Keratinocyte (primary cell): Measurements from ENCODE around the gene TSFM. TPM values are rescaled to one million over a fixed set of nuclear protein-coding genes. Genes with fewer than 3 reads are reported as not detected.

Source experiments
- DNase-seq: peaks from one replicate; pipeline ENCODE4 v3.0.0-alpha.2; 2011; ENCODE audit warnings: low read depth, missing footprints, low spot score
- FAIRE-seq: peaks from 2 replicates; lab custom pipeline; 2011; peaks lifted over from hg19 to GRCh38; lab: Jason Lieb, UNC
- H2AFZ ChIP-seq: 2 replicates; pipeline ENCODE4 v1.6.0; 2012; ENCODE audit warnings: low read length, control low read depth, inconsistent platforms; ENCODE audit not compliant: control insufficient read depth
- H3K27ac ChIP-seq: 2 replicates; pipeline ENCODE4 v1.5.1; 2011; ENCODE audit warnings: low read length; ENCODE audit not compliant: control insufficient read depth, insufficient read depth
- H3K27me3 ChIP-seq: 3 replicates; pipeline ENCODE4 v1.6.0; 2011; ENCODE audit warnings: low read length; ENCODE audit not compliant: control insufficient read depth, insufficient read depth; ENCODE audit errors: extremely low read depth
- H3K36me3 ChIP-seq, 2 experiments: 2 replicates in 1 of 2; 3 replicates in 1 of 2; pipeline ENCODE4 v1.5.1; 2011; ENCODE audit warnings: low read length in 2 of 2, mild to moderate bottlenecking in 1 of 2; ENCODE audit not compliant: control insufficient read depth in 2 of 2, insufficient read depth in 2 of 2; ENCODE audit errors: extremely low read depth in 1 of 2
- H3K4me1 ChIP-seq: 3 replicates; pipeline ENCODE4 v1.5.1; 2011; ENCODE audit warnings: low read length; ENCODE audit not compliant: control insufficient read depth, insufficient read depth; ENCODE audit errors: extremely low read depth
- H3K4me2 ChIP-seq: 3 replicates; pipeline ENCODE4 v1.6.0; 2011; ENCODE audit warnings: low read depth, low read length; ENCODE audit not compliant: control insufficient read depth, insufficient read depth; ENCODE audit errors: extremely low read depth
- H3K4me3 ChIP-seq, 3 experiments: fragments of 200-600 bp in 1 of 3; sonication (generic) in 1 of 3; 2 replicates in 2 of 3; 3 replicates in 1 of 3; pipeline ENCODE4 v1.5.1; 2011 to 2016; ENCODE audit warnings: low read length in 3 of 3, mild to moderate bottlenecking in 3 of 3, control low read depth in 2 of 3, inconsistent platforms in 1 of 3, low read depth in 1 of 3, mixed read lengths in 1 of 3, mixed run types in 1 of 3, moderate library complexity in 1 of 3; ENCODE audit not compliant: control insufficient read depth in 2 of 3, insufficient read depth in 2 of 3; ENCODE audit errors: extremely low read depth in 1 of 3
- H3K79me2 ChIP-seq: 2 replicates; pipeline ENCODE4 v1.6.0; 2012; ENCODE audit warnings: low read length; ENCODE audit not compliant: control insufficient read depth, insufficient read depth
- H3K9ac ChIP-seq: 3 replicates; pipeline ENCODE4 v1.6.0; 2011; ENCODE audit warnings: low read length; ENCODE audit not compliant: control insufficient read depth, insufficient read depth; ENCODE audit errors: extremely low read depth
- H3K9me1 ChIP-seq: 3 replicates; pipeline ENCODE4 v1.6.0; 2011; ENCODE audit warnings: low read length; ENCODE audit not compliant: control insufficient read depth, insufficient read depth; ENCODE audit errors: extremely low read depth
- H3K9me3 ChIP-seq: 2 replicates; pipeline ENCODE4 v1.5.1; 2012; ENCODE audit warnings: low read depth, low read length; ENCODE audit not compliant: control insufficient read depth
- H4K20me1 ChIP-seq: 3 replicates; pipeline ENCODE4 v1.6.0; 2011; ENCODE audit warnings: low read length; ENCODE audit not compliant: control insufficient read depth, insufficient read depth; ENCODE audit errors: extremely low read depth
- CTCF ChIP-seq, 3 experiments: IDR thresholded peaks in 1 of 3; conservative IDR thresholded peaks in 1 of 3; optimal IDR thresholded peaks in 1 of 3; 2 replicates in 2 of 3; 3 replicates in 1 of 3; pipeline versions ENCODE3 to v1.5.1; 2011; ENCODE audit warnings: low read length in 3 of 3, mild to moderate bottlenecking in 3 of 3, moderate library complexity in 2 of 3, control low read depth in 1 of 3, inconsistent platforms in 1 of 3; ENCODE audit not compliant: insufficient read depth in 2 of 3; ENCODE audit errors: extremely low read depth in 1 of 3
- EZH2 ChIP-seq: IDR thresholded peaks from one replicate; pipeline ENCODE4 v1.6.1; 2012; ENCODE audit warnings: inconsistent platforms, mild to moderate bottlenecking, low read length, moderate library complexity
- dilution Hi-C: fragments of 300-500 bp; cut with MboI; formaldehyde crosslinking; loops from one replicate; pipeline ENCODE4 v1.7.0; 2020; ENCODE audit warnings: low sequenced_read_pairs; ENCODE audit not compliant: extremely low pct_ligation_motif_present
- polyA plus RNA-seq, 5 experiments: library from polyadenylated mRNA; depleted of rRNA in 3 of 5; stranded (reverse) in 3 of 5; stranded (forward) in 1 of 5; unstranded in 1 of 5; fragments of >200 nt; gene quantifications; 1 replicate in 1 of 5; 2 replicates in 3 of 5; 3 replicates in 1 of 5; pipeline versions ENCODE4 v1.2.1 to v1.2.3, GENCODE V29; 2011 to 2012; ENCODE audit warnings: missing spikeins in 2 of 5, low read depth in 1 of 5, low replicate concordance in 1 of 5

The TSFM gene
- polyA plus RNA-seq, 1 donor (not counting 4 experiments of a cell fraction or from before 2014, with no cell fraction given) = 30.5 TPM

- Histone ChIP-seq H3K4me3 (no peak overlapping the region), H3K4me2 (no peak overlapping the region), H3K36me3 (peaks cover 25 to 37% of the 10 kb centered on the region in 2 experiments), H4K20me1 (peaks cover 7% of the 10 kb centered on the region), H3K27me3 (no peaks in the 10 kb centered on the region), H3K79me2 (peaks cover 4% of the 10 kb centered on the region), H3K9me1 (no peaks in the 10 kb centered on the region), H3K9ac (no peak overlapping the region), H3K27ac (no peak overlapping the region), H3K4me1 (peaks cover 29% of the 10 kb centered on the region), H3K9me3 (no peaks in the 10 kb centered on the region), H2AFZ (no peak overlapping the region)
- FAIRE-seq (no peak), DNase-seq (no peak)
- TF ChIP-seq EZH2 (no peak), CTCF (optimal IDR thresholded peaks at IDR 0.05 in 1 of 3, IDR thresholded peaks at IDR 0.05 in 1 of 3, conservative IDR thresholded peaks at IDR 0.05 in 1 of 3; ENCODE audit: extremely low read depth in 1 of 3, insufficient read depth in 2 of 3, low read length in 3 of 3) (no peak)
- dilution Hi-C loops = no loop called here
Measured at GRCh38 chr12:57757771-57758170, 24.8 kb upstream of the TSFM start.

GRCh38 chr12:57758552-57759359 is 23.8 kb upstream of the TSFM start:
- no peak overlapping the region for H3K4me2 ChIP-seq
- DNase-seq (no peak), FAIRE-seq (no peak)
- H3K4me1 ChIP-seq = peaks cover 29% of the 10 kb centered on the region
- H3K9me1 ChIP-seq = no peaks in the 10 kb centered on the region
- H3K9me3 ChIP-seq = no peaks in the 10 kb centered on the region
- TF ChIP-seq EZH2 (no peak), CTCF (optimal IDR thresholded peaks at IDR 0.05 in 1 of 3, IDR thresholded peaks at IDR 0.05 in 1 of 3, conservative IDR thresholded peaks at IDR 0.05 in 1 of 3; ENCODE audit: extremely low read depth in 1 of 3, insufficient read depth in 2 of 3, low read length in 3 of 3) (no peak)
- no peak overlapping the region for H3K4me3 ChIP-seq
- no peaks in the 10 kb centered on the region for H3K27me3 ChIP-seq
- H3K79me2 ChIP-seq = peaks cover 13% of the 10 kb centered on the region
- peaks cover 7% of the 10 kb centered on the region for H4K20me1 ChIP-seq
- H3K27ac ChIP-seq = no peak overlapping the region
- dilution Hi-C loops = no loop called here
- no peak overlapping the region for H3K9ac ChIP-seq
- peaks cover 30 to 46% of the 10 kb centered on the region in 2 experiments for H3K36me3 ChIP-seq
- no peak overlapping the region for H2AFZ ChIP-seq
